H9 (cell line): ENCODE results near the gene CHD6. TPM values are rescaled to one million over a fixed set of nuclear protein-coding genes. Genes with fewer than 3 reads are reported as not detected.

Source experiments
- DNase-seq: peaks from one replicate; pipeline ENCODE4 v3.0.0-alpha.2; 2017
- H2AFZ ChIP-seq: one replicate; pipeline ENCODE4 v1.6.1; 2013; ENCODE audit warnings: mild to moderate bottlenecking, low read length, control low read depth, moderate library complexity
- H2AK5ac ChIP-seq: 2 replicates; pipeline ENCODE4 v1.6.1; 2013; ENCODE audit warnings: low read length, control low read depth, mixed read lengths; ENCODE audit not compliant: insufficient read length
- H2BK120ac ChIP-seq: one replicate; pipeline ENCODE4 v1.6.1; 2013; ENCODE audit warnings: low read depth, mild to moderate bottlenecking, low read length, control low read depth, inconsistent platforms; ENCODE audit not compliant: poor library complexity, severe bottlenecking
- H2BK12ac ChIP-seq: 2 replicates; pipeline ENCODE4 v1.6.1; 2013; ENCODE audit warnings: low read length, control low read depth, mixed read lengths, low read depth; ENCODE audit not compliant: insufficient read length
- H2BK15ac ChIP-seq: 2 replicates; pipeline ENCODE4 v1.6.1; 2013; ENCODE audit warnings: low read depth, low read length, control low read depth
- H2BK20ac ChIP-seq: one replicate; pipeline ENCODE4 v1.6.1; 2013; ENCODE audit warnings: low read depth, mild to moderate bottlenecking, low read length, control low read depth, inconsistent platforms; ENCODE audit not compliant: poor library complexity, severe bottlenecking
- H2BK5ac ChIP-seq: 2 replicates; pipeline ENCODE4 v1.6.1; 2013; ENCODE audit warnings: low read length, control low read depth, mixed read lengths; ENCODE audit not compliant: insufficient read length
- H3K14ac ChIP-seq: 2 replicates; pipeline ENCODE4 v1.6.1; 2013; ENCODE audit warnings: low read length, control low read depth; ENCODE audit not compliant: insufficient read depth
- H3K18ac ChIP-seq: 2 replicates; pipeline ENCODE4 v1.6.1; 2013; ENCODE audit warnings: low read depth, mild to moderate bottlenecking, mixed read lengths, low read length, control low read depth; ENCODE audit not compliant: insufficient read length
- H3K23ac ChIP-seq: 2 replicates; pipeline ENCODE4 v1.6.1; 2013; ENCODE audit warnings: low read length, control low read depth, mixed read lengths, low read depth; ENCODE audit not compliant: insufficient read length
- H3K23me2 ChIP-seq: 2 replicates; pipeline ENCODE4 v1.6.1; 2013; ENCODE audit warnings: low read depth, mild to moderate bottlenecking, mixed read lengths, low read length, control low read depth; ENCODE audit not compliant: insufficient read length, poor library complexity, severe bottlenecking
- H3K27ac ChIP-seq: 2 replicates; pipeline ENCODE4 v1.5.1; 2013; ENCODE audit warnings: low read length, control low read depth, mixed read lengths, low read depth; ENCODE audit not compliant: insufficient read length
- H3K27me3 ChIP-seq: 2 replicates; pipeline ENCODE4 v1.6.1; 2013; ENCODE audit warnings: low read length, control low read depth, inconsistent platforms; ENCODE audit not compliant: insufficient read depth
- H3K4ac ChIP-seq: 2 replicates; pipeline ENCODE4 v1.6.1; 2013; ENCODE audit warnings: low read depth, mild to moderate bottlenecking, control low read depth, inconsistent platforms, low read length, moderate library complexity
- H3K4me1 ChIP-seq: 2 replicates; pipeline ENCODE4 v1.6.1; 2013; ENCODE audit warnings: low read length, control low read depth, inconsistent platforms; ENCODE audit not compliant: insufficient read depth
- H3K4me2 ChIP-seq: 2 replicates; pipeline ENCODE4 v1.6.1; 2013; ENCODE audit warnings: low read length, control low read depth, mixed read lengths; ENCODE audit not compliant: insufficient read length, insufficient read depth
- H3K56ac ChIP-seq: 2 replicates; pipeline ENCODE4 v1.6.1; 2013; ENCODE audit warnings: low read depth, mild to moderate bottlenecking, mixed read lengths, low read length, control low read depth; ENCODE audit not compliant: insufficient read length
- H3K79me1 ChIP-seq: 2 replicates; pipeline ENCODE4 v1.6.1; 2013; ENCODE audit warnings: low read depth, mild to moderate bottlenecking, moderate library complexity, low read length, control low read depth, inconsistent platforms; ENCODE audit not compliant: insufficient read depth, poor library complexity, severe bottlenecking
- H3K79me2 ChIP-seq: 2 replicates; pipeline ENCODE4 v1.6.1; 2013; ENCODE audit warnings: low read length, control low read depth, inconsistent platforms; ENCODE audit not compliant: insufficient read depth
- H3K9ac ChIP-seq: 2 replicates; pipeline ENCODE4 v1.6.1; 2013; ENCODE audit warnings: low read length, control low read depth, mixed read lengths; ENCODE audit not compliant: insufficient read length; ENCODE audit errors: extremely low read depth
- H3K9me3 ChIP-seq: one replicate; pipeline ENCODE4 v1.6.1; 2013; ENCODE audit warnings: low read depth, low read length, inconsistent platforms; ENCODE audit not compliant: control insufficient read depth
- H3T11ph ChIP-seq: one replicate; pipeline ENCODE4 v1.6.1; 2013; ENCODE audit warnings: mild to moderate bottlenecking, low read length, control low read depth, inconsistent platforms
- H4K20me1 ChIP-seq: one replicate; pipeline ENCODE4 v1.6.1; 2013; ENCODE audit not compliant: control insufficient read depth, insufficient read length, insufficient read depth
- H4K5ac ChIP-seq: 2 replicates; pipeline ENCODE4 v1.6.1; 2013; ENCODE audit warnings: low read depth, mild to moderate bottlenecking, mixed read lengths, low read length, control low read depth; ENCODE audit not compliant: insufficient read length
- H4K8ac ChIP-seq: replicated peaks from 2 replicates; pipeline ENCODE4 v1.6.1; 2013; ENCODE audit warnings: low read length, control low read depth, mixed read lengths, low read depth; ENCODE audit not compliant: insufficient read length
- H4K91ac ChIP-seq: 2 replicates; pipeline ENCODE4 v1.6.1; 2013; ENCODE audit warnings: low read depth, mild to moderate bottlenecking, moderate library complexity, mixed read lengths, low read length, control low read depth; ENCODE audit not compliant: insufficient read length
- H3K27ac Mint-ChIP-seq, 3 experiments: 2 replicates in 2 of 3; 3 replicates in 1 of 3; pipeline ENCODE4 v1.8.0; 2020 to 2021; ENCODE audit warnings: mixed read lengths in 3 of 3, mild to moderate bottlenecking in 1 of 3, moderate library complexity in 1 of 3
- H3K27me3 Mint-ChIP-seq: 2 replicates; pipeline ENCODE4 v1.8.0; 2021; ENCODE audit warnings: low read depth, mild to moderate bottlenecking, moderate library complexity, mixed read lengths
- H3K36me3 Mint-ChIP-seq, 3 experiments: 2 replicates in 2 of 3; 3 replicates in 1 of 3; pipeline ENCODE4 v1.8.0; 2020 to 2021; ENCODE audit warnings: low read depth in 3 of 3, mixed read lengths in 3 of 3; ENCODE audit not compliant: insufficient read depth in 1 of 3
- H3K4me1 Mint-ChIP-seq, 2 experiments: 2 replicates each; pipeline ENCODE4 v1.8.0; 2020; ENCODE audit warnings: mixed read lengths in 2 of 2
- H3K4me3 Mint-ChIP-seq, 2 experiments: 2 replicates in 1 of 2; 3 replicates in 1 of 2; pipeline ENCODE4 v1.8.0; 2020 to 2021; ENCODE audit warnings: mild to moderate bottlenecking in 2 of 2, mixed read lengths in 2 of 2, moderate library complexity in 1 of 2
- H3K9me3 Mint-ChIP-seq, 2 experiments: 2 replicates in 1 of 2; 3 replicates in 1 of 2; pipeline ENCODE4 v1.8.0; 2020; ENCODE audit warnings: mild to moderate bottlenecking in 2 of 2, mixed read lengths in 2 of 2, moderate library complexity in 1 of 2
- CTCF ChIP-seq: fragments of 200-600 bp; sonication (generic); conservative IDR thresholded peaks from 3 replicates; pipeline ENCODE4 v1.8.0; 2021; ENCODE audit warnings: antibody characterized with exemption, mild to moderate bottlenecking
- WGBS: extraction: QIAGEN DNeasy Blood & Tissue Kit; methylation state at CpG from one replicate; pipeline ENCODE4 v1.1.7; 2013; ENCODE audit warnings: missing lambda C conversion rate, low lambda C conversion rate, mixed read lengths; ENCODE audit not compliant: insufficient read length; ENCODE audit errors: extremely low coverage; 5-methylcytosine and 5-hydroxymethylcytosine counted together
- total RNA-seq: library from RNA; stranded (reverse); gene quantifications from 2 replicates; pipeline ENCODE4 v1.2.1, GENCODE V29; 2021

CHD6 gene
- total RNA-seq, 1 experiment from 2014 or later = 51.5 TPM

GRCh38 chr20:41463567-41463966 lies 154.6 kb downstream of the CHD6 start:
- H3K27ac Mint-ChIP-seq = no peak overlapping the region
- Histone ChIP-seq H2BK120ac (no peak overlapping the region), H2AK5ac (no peak overlapping the region), H3K79me1 (no peaks in the 10 kb centered on the region), H3K14ac (no peak overlapping the region), H3K9me3 (peaks cover 8% of the 10 kb centered on the region), H2AFZ (no peak overlapping the region), H3K56ac (no peak overlapping the region), H3K27me3 (no peaks in the 10 kb centered on the region), H3K4me1 (no peaks in the 10 kb centered on the region), H3K23ac (no peak overlapping the region), H2BK15ac (no peak overlapping the region), H4K20me1 (no peaks in the 10 kb centered on the region), H3K27ac (no peak overlapping the region), H2BK12ac (no peak overlapping the region), H3K23me2 (no peaks in the 10 kb centered on the region), H3K9ac (no peak overlapping the region), H4K5ac (no peak overlapping the region), H2BK20ac (no peak overlapping the region), H2BK5ac (no peak overlapping the region), H3K18ac (no peak overlapping the region), H4K8ac (no peak overlapping the region), H3K4ac (no peak overlapping the region), H3K4me2 (no peak overlapping the region), H4K91ac (no peak overlapping the region), H3K79me2 (no peaks in the 10 kb centered on the region), H3T11ph (no peak overlapping the region)
- H3K4me1 Mint-ChIP-seq = no peaks in the 10 kb centered on the region
- no peak for TF ChIP-seq CTCF
- no peaks in the 10 kb centered on the region for H3K27me3 Mint-ChIP-seq
- H3K9me3 Mint-ChIP-seq = peaks cover 18 to 19% of the 10 kb centered on the region in 2 experiments
- H3K36me3 Mint-ChIP-seq = peaks cover 60 to 79% (median 69%) of the 10 kb centered on the region in 3 experiments
- whole genome bisulfite sequencing = no CpG with 5 or more reads among the region's 1 CpG
- H3K4me3 Mint-ChIP-seq = no peak overlapping the region
- DNase-seq = no peak
